K562 (cell line): Measurements from ENCODE around the gene LRP1. TPM values are rescaled to one million over a fixed set of nuclear protein-coding genes. Genes with fewer than 3 reads are reported as not detected.

Experiments used
- ARID1B ChIP-seq: fragments of 450-650 bp; IDR thresholded peaks from 2 replicates; pipeline ENCODE4 v1.6.1; 2016; ENCODE audit warnings: antibody characterized with exemption, mild to moderate bottlenecking, inconsistent platforms
- ATF2 ChIP-seq: sonication (generic); formaldehyde crosslinking; IDR thresholded peaks from 2 replicates; pipeline ENCODE4 v1.8.1; 2022; ENCODE audit warnings: missing genetic modification reagents
- CHD7 ChIP-seq: fragments of 200-600 bp; sonication (generic); IDR thresholded peaks from one replicate; pipeline ENCODE4 v1.6.1; 2012; ENCODE audit warnings: mild to moderate bottlenecking, low read depth, low read length, inconsistent platforms
- FOSL1 ChIP-seq: fragments of 200-800 bp; sonication (Bioruptor generic); conservative IDR thresholded peaks from 2 replicates; pipeline ENCODE4 v1.6.1; 2016; ENCODE audit warnings: missing genetic modification characterization, missing compliant biosample characterization
- NR1H2 ChIP-seq: sonication (generic); formaldehyde crosslinking; IDR thresholded peaks from 2 replicates; pipeline ENCODE4 v1.4.0; 2020; ENCODE audit warnings: mild to moderate bottlenecking, missing genetic modification reagents
- PML ChIP-seq: IDR thresholded peaks from 2 replicates; pipeline ENCODE4 v1.6.1; 2012; ENCODE audit warnings: low read length, inconsistent platforms
- ZNF263 ChIP-seq: sonication (generic); formaldehyde crosslinking; IDR thresholded peaks from 2 replicates; pipeline ENCODE4 v1.8.0; 2022; ENCODE audit warnings: mild to moderate bottlenecking, missing genetic modification reagents, borderline replicate concordance
- ZNF518B ChIP-seq: fragments of 250-450 bp; sonication (Bioruptor Pico); IDR thresholded peaks from 2 replicates; pipeline ENCODE4 v1.5.0; 2021; ENCODE audit warnings: mild to moderate bottlenecking, moderate library complexity
- ZNF766 ChIP-seq: fragments of 200-800 bp; sonication (Bioruptor generic); conservative IDR thresholded peaks from 2 replicates; pipeline ENCODE4 v1.6.1; 2016; ENCODE audit warnings: missing genetic modification characterization, missing compliant biosample characterization
- polyA plus RNA-seq, 8 experiments: library from polyadenylated mRNA; depleted of rRNA in 4 of 8; stranded (reverse) in 5 of 8; unstranded in 3 of 8; fragments of >200 nt; fragmentation: Nextera tagmentation in 2 of 8; fragmentation: Illumina TruSeq in 1 of 8; extraction: Ambion mirVana in 2 of 8; extraction: Trizol in 1 of 8; gene quantifications; 2 replicates each; pipeline versions ENCODE4 v1.2.1 to v1.2.3, GENCODE V29; 2011 to 2014; ENCODE audit warnings: inconsistent platforms in 1 of 8, missing spikeins in 1 of 8
- total RNA-seq, 7 experiments: library from RNA; depleted of rRNA in 6 of 7; stranded (reverse); fragments of >200 nt in 6 of 7; fragmentation: Illumina TruSeq in 2 of 7; extraction: Trizol in 2 of 7; gene quantifications; 2 replicates each; pipeline versions ENCODE4 v1.2.1 to v1.2.3, GENCODE V29; 2011 to 2021; ENCODE audit warnings: low replicate concordance in 1 of 7

Gene LRP1
- total and polyA plus RNA-seq, 9 of the 15 experiments (the other 6 are each of a cell fraction or from before 2014, with no cell fraction given): 0.04 to 0.64 (median 0.19) TPM; not detected in 2

GRCh38 chr12:57116580-57117281, 11.6 kb upstream of the LRP1 start (continued):
- TF ChIP-seq ZNF518B (CRISPR knock-in tag) (no peak), NR1H2 (no peak), ZNF263 (CRISPR knock-in tag) (peak; percentile 44; the same call in 1 of the 2 replicates), ARID1B (peak; percentile 84), ATF2 (CRISPR knock-in tag) (no peak), FOSL1 (tag) (peak; percentile 72), CHD7 (no peak), ZNF766 (CRISPR knock-in tag) (no peak), PML (peak; percentile 49; the same call in 1 of the 2 replicates)
